GM18499 (cell line): ENCODE measurements around the gene PRPF40A.

Experiments used
- ATAC-seq: cut with Tn5 transposase; IDR thresholded peaks from one replicate; pipeline ENCODE4 v1.9.1; 2021; ENCODE audit warnings: moderate number of reproducible peaks; ENCODE audit not compliant: insufficient read depth, unreplicated experiment

The PRPF40A gene

GRCh38 chr2:152623076-152623740 lies 94.1 kb downstream of the PRPF40A start:
- no peak for ATAC-seq

- ATAC-seq: no peak
Observed at GRCh38 chr2:152622219-152622618, 95.0 kb downstream of the PRPF40A start.

- no peak for ATAC-seq
Observed at GRCh38 chr2:152620985-152621384, 96.3 kb downstream of the PRPF40A start.

- no peak for ATAC-seq
Observed at GRCh38 chr2:152620208-152620607, 97.1 kb downstream of the PRPF40A start.

- ATAC-seq: no peak
Observed at GRCh38 chr2:152618193-152618564, 99.1 kb downstream of the PRPF40A start.

GRCh38 chr2:152617456-152618192 lies 99.6 kb downstream of the PRPF40A start:
- ATAC-seq: no peak

- no peak for ATAC-seq
Observed at GRCh38 chr2:152615177-152615576, 102.1 kb downstream of the PRPF40A start.

GRCh38 chr2:152613235-152613634 lies 104.0 kb downstream of the PRPF40A start:
- peak; percentile 54 for ATAC-seq

- peak; percentile 70 for ATAC-seq
Observed at GRCh38 chr2:152611458-152612231, 105.6 kb downstream of the PRPF40A start.

- ATAC-seq: no peak
Observed at GRCh38 chr2:152609699-152610098, 107.6 kb downstream of the PRPF40A start.

- ATAC-seq: no peak
Observed at GRCh38 chr2:152609154-152609553, 108.1 kb downstream of the PRPF40A start.

- no peak for ATAC-seq
Observed at GRCh38 chr2:152607793-152608300, 109.4 kb downstream of the PRPF40A start.

GRCh38 chr2:152606941-152607340 lies 110.3 kb downstream of the PRPF40A start:
- no peak for ATAC-seq

- ATAC-seq: no peak
Observed at GRCh38 chr2:152606081-152606480, 111.2 kb downstream of the PRPF40A start.

GRCh38 chr2:152603166-152603565 lies 114.1 kb downstream of the PRPF40A start:
- ATAC-seq: no peak

- no peak for ATAC-seq
Observed at GRCh38 chr2:152602750-152603149, 114.5 kb downstream of the PRPF40A start.
